Skin of body (tissue), 2 donors: ENCODE data around the gene C20orf204. TPM values are rescaled to one million over a fixed set of nuclear protein-coding genes. Genes with fewer than 3 reads are reported as not detected.
"Not testable (repeated sequence)": the region's sequence is repeated elsewhere in the genome, so short reads cannot be mapped to it uniquely, and the experiment has no call there.

ENCODE experiments used
- DNase-seq: peaks from one replicate; lab custom pipeline; 2025; lab: John Stamatoyannopoulos, UW
- total RNA-seq: library from RNA; depleted of rRNA; stranded (reverse); fragments of >200 nt; gene quantifications from one replicate; pipeline ENCODE4 v1.2.3, GENCODE V29; 2014

The C20orf204 gene
- 0.39 TPM for total RNA-seq

DNA sequence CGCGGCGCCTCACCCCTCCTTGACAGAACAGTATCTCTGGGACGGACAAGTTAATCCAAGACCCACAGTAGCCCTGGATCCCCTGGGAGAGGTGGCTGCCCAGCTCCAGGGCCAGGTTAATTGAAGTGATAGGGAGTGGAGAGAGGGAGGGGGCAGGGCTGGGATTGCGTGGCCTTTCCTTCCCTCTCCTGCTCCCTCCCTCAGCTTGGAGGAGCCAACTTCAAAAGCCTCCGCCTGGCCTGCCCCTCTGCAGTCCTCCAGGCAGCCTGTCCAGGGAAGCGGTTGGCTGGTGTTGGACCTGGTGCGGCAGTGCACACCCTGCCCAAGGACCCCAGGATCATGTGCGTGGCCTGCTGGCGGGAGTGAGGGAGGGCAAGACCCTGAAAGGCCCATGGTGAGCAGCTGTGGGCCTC lies at the start of gene C20orf204:
C20orf204 (plus strand) TSS at position 250 of the 413 bp plus-strand sequence; CDS start at position 392, 142 bp downstream.
- DNase-seq, result no peak

DNA sequence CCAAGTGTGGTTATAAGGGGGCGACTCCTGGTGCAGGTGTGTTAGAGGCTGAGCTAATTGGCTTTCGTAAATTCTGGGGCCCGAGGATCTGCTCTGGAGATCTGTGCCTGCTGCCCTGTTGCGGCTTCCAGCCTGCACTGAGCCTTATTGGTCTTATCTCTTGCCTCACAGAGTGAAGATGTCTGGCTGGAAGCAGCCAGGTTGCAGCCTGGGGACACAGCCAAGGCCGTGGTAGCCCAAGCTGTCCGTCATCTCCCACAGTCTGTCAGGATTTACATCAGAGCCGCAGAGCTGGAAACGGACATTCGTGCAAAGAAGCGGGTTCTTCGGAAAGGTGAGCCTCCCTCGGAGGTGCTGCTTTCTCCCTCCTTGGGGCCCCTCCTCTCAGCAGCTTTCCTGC lies 35.1 kb upstream of the C20orf204 start:
- DNase-seq, result no peak

DNA sequence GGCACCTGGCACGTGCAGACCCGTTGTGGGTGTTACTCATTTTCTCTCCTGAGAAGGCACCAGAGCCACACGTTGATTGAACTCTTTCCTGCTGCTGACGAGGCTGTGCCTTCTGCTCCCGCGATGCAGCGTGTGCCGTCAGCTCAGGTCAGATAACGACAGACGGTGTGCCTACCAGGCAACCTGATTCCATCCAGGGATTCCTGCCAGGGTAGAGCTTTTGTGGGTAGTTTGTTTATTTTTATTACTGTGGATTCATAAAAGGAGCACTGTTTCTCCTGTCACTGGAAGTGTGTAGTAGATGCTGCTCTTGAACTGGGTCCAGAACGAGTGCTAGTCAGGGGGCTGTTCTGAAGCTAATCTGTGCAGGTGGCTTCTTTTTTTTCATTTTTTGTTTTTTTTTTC lies 34.4 kb upstream of the C20orf204 start:
- no peak for DNase-seq

GRCh38 chr20:64003960-64004725 lies 31.8 kb upstream of the C20orf204 start:
- DNase-seq, result no peak

- DNase-seq, result no peak
Observed at GRCh38 chr20:64005394-64005793, 30.6 kb upstream of the C20orf204 start.

- no peak for DNase-seq
Observed at GRCh38 chr20:64006490-64006889, 29.5 kb upstream of the C20orf204 start.

DNA sequence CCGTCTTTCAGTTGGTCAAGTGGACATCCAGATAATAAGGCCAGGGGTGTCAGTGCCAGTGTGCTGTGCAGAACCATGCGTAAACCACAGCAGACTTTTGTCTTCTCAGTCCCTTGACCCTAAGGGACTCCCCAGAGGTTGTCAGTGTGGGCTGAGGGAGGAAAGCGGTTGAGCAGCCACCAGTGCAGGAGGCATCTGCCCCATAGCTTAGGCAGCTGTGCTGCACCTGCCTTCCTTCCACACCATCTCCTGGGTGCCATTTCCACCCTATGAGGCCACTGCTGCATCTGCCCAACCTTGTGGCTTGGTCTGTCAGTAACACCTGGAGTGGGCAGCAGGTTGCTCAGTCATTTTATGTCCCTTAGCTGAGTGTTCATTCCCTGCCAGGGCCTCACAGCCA lies 29.1 kb upstream of the C20orf204 start:
- no peak for DNase-seq

DNA sequence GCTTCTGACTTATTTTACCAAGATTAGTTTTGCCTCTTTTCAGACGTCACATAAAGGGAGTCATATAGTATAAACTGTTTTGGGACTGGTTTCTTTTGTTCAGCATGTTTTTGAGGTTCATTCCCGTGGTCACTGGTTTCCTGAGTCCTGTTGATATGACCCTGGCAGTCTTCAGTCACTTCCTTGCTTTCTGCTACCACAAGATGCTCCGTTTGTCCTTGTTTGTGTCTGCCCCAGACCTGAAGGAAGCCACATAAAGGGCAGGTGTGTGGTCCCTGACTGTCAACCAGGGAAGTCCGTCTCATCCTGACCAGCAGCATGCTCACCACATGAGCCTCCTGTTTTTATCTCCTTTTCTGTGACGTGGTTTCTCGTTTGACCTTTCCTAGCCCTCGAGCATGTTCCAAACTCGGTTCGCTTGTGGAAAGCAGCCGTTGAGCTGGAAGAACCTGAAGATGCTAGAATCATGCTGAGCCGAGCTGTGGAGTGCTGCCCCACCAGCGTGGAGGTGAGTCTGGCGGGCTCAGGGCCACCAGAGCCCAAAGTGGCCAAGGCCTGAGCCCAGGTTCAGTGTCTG lies 26.1 kb upstream of the C20orf204 start:
- no peak for DNase-seq

DNA sequence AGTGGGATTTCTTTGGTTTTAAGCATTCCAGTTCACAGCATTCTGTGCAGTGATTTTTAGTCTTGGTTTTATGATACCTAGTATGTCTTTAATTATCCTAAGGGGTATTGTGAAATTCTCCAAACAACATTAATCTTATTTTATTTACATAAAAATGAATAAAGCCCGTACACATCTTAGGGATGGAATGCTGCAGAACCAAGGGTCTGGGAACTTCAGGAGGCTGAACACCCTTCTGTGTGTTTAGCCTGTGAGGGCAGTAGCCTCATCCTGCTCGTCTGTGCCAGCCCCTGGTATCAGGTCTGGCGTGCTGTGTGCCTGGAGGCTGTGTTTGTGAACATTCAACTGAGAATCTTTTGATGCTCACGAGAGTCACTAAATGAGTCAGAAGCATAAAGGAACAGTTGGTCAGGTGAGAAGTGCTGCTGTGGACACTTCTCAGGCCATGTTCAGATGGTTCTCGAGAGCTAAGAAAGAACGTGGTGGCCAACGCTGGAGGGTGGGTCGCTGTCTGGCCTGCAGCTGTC lies 25.2 kb upstream of the C20orf204 start:
- no peak for DNase-seq

- DNase-seq, result no peak
Observed at GRCh38 chr20:64011366-64011779, 24.6 kb upstream of the C20orf204 start.

- not testable (repeated sequence) for DNase-seq
Observed at GRCh38 chr20:64012385-64013154, 23.4 kb upstream of the C20orf204 start.

- no peak for DNase-seq
Observed at GRCh38 chr20:64015635-64016034, 20.3 kb upstream of the C20orf204 start.

GRCh38 chr20:64021124-64021975 lies 14.6 kb upstream of the C20orf204 start:
- DNase-seq, result no peak

GRCh38 chr20:64022671-64023360 lies 13.2 kb upstream of the C20orf204 start:
- no peak for DNase-seq

DNA sequence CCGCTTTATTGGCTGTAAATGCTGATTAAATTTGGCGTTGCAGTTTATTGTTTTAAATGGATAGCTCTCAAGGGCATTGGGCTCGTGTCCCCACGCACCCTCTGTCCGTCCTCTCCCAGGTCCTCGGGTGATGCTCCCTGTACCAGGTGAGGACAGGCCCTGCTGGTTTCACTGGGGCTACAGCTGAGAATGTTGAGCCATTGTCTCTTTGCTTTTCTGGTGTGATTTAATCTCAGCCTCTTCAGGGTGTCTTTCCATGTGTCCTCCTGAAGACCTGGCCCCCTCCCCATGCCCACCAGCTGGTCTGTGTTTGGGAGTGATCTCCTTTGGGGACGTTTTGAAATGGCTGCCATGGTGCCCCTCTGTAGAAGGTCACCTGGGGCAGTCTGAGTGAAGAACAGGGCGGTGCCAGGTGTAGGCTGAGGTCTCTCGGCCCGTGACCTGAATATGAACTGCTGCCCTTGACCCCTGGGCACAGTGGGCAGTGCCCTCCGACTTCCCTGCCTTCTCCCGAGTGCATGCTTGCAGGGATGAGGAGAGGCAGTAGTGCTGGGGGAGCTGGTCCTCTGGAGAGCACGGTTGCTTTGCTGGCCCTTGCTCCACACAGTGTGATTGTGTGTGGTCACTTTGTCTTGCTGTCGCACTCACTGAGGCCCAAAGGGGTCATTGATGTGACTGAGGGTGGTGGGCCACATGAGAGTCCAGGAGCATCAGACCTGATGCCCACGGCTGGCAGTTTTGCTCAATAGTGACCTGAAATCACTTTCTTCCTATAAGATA lies 12.4 kb upstream of the C20orf204 start:
- DNase-seq, result no peak

GRCh38 chr20:64024141-64024990 lies 11.6 kb upstream of the C20orf204 start:
- no peak for DNase-seq

GRCh38 chr20:64025101-64025825 lies 10.7 kb upstream of the C20orf204 start:
- no peak for DNase-seq

- no peak for DNase-seq
Observed at GRCh38 chr20:64025826-64026412, 10.1 kb upstream of the C20orf204 start.
